LoVo (cell line): ENCODE results near the gene SMC1B.

Experiments
- DNase-seq: peaks from one replicate; pipeline ENCODE4 v3.0.0-alpha.2; 2016; ENCODE audit warnings: low spot score

The SMC1B gene

GRCh38 chr22:45320357-45320976 lies 92.9 kb downstream of the SMC1B start:
- no peak for DNase-seq

GRCh38 chr22:45319324-45319685 lies 94.1 kb downstream of the SMC1B start:
- DNase-seq, result no peak

DNA sequence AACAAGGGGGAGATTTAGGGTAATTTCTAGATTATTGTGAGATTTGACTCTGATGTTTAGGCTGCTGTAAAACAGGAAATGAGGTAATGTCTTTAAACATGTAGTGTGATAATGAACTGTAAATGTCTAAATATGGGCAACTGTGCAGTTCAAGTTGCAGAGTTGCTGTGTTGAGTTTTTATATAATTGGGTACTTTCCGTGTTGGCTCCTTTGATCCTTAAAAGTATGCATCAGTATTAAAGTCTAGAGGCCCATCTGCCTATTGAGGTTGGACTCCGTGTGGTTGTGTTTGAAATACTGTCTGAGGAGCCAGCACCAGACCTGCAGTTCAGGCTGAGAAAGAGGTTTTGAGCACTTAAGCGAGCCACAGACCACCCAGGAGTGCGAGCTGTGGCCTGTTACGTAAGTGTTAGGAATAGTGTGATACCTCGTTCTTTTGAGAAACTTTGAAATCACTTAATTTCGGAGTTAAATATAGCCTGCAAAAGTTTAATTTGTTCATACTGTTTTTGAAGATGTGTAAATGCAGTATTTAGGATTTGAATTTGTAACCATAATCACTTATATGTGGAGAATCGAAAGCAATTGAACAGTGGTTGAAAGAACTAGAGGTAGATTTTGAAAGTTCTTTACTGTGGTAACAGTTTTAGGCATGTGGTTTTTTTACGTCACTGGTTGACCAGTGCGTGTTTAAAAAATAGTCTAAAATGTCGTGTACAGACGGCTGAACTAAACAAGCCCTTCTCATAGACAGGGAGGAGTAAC lies 94.7 kb downstream of the SMC1B start:
- DNase-seq, result no peak

- no peak for DNase-seq
These were observed 95.2 kb downstream of the SMC1B start for GRCh38 chr22:45318168-45318557.

DNA sequence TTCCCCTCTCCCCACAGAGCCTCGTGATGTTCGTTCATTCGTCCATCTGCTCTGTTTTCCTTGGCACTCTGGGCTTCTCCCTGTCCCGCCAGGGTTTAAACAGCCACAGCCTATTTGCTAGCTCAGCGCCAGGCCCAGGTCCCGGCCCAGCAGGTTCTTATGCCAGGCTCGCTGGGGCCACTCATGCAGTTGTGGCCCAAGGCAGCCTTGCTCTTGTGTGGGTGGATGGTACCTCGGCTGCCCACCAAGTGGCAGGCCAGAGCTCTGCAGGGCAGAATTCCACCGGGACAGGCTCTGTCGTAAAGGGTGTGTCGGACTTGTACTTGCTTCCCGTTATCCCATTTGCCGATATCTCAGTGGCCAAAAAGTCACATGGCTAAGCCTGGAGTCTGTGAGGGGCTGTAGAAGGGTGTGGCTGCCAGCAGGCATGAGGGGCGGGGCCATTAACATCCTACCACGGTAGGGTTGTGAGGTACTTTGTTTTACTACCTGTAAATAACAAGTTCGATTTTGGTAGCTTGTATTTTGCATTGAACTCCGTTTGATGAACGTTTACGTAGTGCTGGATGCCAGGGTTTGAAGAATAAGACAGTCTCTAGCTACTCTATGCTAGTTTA lies 95.7 kb downstream of the SMC1B start:
- DNase-seq, result no peak

GRCh38 chr22:45316796-45317526 lies 96.4 kb downstream of the SMC1B start:
- no peak for DNase-seq

- DNase-seq, result no peak
These were observed 98.6 kb downstream of the SMC1B start for GRCh38 chr22:45314786-45315185.

GRCh38 chr22:45314054-45314721 lies 99.2 kb downstream of the SMC1B start:
- DNase-seq, result no peak

DNA sequence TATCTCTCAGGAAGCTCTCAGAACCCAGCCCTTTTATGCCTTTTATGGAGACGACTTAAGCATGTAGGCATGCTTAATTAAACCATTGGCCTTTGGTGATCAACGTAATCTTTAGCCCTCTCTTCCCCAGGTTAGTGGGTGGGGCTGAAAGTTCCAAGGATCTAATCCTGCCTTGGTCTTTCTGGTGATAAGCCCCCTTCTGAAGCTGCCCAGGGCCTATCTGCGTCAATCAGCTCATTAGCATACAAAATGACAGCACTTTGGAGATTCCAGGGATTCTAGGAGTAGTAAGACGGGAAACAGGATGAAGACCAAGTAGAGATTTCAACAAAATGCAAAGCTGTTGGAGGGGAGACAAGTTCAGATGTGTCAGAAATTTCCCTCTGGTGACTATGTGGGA lies 100.5 kb downstream of the SMC1B start:
- DNase-seq, result no peak

DNA sequence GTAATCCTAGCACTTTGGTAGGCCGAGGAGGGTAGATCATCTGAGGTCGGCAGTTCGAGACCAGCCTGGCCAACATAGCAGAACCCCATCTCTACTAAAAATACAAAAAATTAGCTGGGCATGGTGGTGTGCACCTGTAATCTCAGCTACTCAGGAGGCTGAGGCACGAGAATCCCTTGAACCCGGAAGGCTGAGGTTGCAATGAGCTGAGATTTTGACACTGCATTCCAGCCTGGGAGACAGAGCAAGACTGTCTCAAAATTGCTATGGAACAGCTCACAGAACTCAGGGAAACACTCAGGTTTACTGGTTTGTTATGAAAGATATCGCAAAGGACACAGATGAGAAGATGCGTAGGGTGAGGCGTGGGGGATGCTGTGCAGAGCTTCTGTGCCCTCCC lies 101.0 kb downstream of the SMC1B start:
- no peak for DNase-seq

GRCh38 chr22:45310977-45311531 lies 102.3 kb downstream of the SMC1B start:
- no peak for DNase-seq

GRCh38 chr22:45310331-45310976 lies 102.9 kb downstream of the SMC1B start:
- no peak for DNase-seq

DNA sequence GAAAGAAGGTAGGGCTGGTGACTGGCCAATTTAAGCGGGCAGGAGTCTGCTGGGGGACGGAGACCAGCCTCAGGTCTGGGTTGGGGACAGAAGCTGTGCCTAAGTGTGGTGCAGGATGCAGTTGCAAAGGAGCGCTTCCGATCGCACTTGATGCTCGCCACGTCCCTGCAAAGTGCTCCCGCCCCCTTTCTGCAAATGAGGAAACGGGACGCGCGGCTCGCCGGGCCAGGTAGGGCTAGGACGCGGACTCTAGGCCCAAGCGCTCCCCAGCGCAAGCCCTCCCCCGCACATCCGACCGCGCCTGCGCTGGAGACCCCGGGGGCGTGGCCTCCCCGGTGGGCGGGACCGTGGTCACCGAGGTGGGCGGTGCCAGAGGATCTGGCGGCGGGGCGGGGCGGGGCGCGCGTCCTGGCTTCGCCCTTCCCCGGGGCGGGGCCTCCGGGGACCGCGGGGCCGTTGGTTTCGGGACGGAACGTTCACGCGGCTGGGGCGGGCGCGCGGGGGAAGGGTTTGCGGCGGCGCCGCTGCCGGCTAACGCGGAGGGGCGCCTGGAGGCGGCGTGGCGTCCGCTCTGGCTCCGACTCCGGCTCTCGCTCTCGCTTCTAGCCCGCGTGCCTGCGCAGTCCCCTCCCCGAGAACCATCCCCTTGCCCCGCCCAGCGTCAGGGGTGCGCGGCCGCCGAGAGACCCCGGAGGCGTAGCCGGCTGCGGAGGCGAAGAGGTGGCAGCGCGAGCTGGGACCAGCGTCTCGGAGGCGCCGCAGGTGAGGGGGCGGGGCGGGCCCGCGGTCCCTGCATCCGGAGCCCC lies 103.8 kb downstream of the SMC1B start, which contains the start of gene FAM118A:
TSS of gene FAM118A (plus strand) at position 513 of the 806 bp plus-strand sequence. CDS start 12,446 bp downstream, outside the sequence.
- DNase-seq, result peak; percentile 93

GRCh38 chr22:45308957-45309421 lies 104.4 kb downstream of the SMC1B start:
- no peak for DNase-seq

DNA sequence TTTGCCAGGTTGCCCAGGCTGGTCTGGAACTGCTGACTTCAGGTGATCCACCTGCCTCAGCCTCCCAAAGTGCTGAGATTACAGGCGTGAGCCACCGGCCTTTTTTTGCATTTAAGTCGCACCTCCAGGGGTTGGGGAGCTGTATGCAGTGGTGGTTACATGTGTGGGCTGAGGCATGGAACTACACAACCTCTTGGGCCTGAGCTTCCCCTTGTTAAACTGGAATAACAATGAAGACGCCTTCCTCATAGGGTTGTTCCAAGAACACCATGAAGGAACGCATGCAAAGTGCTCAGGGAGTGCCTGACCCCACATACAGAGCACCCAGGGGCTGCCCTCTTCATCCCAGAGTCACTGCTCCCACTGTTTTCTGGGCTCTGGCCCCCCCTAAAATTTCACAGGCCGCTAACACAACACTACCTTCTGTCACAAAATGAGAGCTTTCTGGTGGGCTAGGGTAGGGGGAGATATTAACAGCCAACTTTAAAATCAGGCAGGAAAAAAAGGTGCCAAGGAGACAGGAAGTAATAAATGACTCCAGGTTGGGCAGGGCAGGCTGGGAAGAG lies 104.9 kb downstream of the SMC1B start:
- DNase-seq, result peak; percentile 67

DNA sequence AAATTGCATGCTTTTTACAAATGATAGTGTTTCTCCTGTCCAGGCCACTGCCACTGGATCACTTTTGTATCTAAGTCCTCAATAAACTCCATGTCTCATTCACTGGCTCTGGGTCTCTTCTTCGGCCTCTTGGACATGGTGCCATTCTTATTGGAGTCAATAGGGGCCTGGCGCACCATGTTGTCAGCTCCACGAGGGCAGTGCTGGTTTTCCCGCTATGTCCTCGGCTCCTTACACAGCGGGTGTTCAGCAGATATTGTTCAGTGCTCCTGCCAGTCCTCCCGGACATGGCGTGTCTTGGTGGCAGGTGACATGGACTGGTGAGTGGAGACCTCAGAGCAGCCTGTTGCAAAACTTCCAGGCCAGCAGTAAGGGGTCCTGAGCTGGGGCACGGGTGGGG lies 107.3 kb downstream of the SMC1B start:
- no peak for DNase-seq

GRCh38 chr22:45305456-45306075 lies 107.8 kb downstream of the SMC1B start:
- DNase-seq, result no peak

DNA sequence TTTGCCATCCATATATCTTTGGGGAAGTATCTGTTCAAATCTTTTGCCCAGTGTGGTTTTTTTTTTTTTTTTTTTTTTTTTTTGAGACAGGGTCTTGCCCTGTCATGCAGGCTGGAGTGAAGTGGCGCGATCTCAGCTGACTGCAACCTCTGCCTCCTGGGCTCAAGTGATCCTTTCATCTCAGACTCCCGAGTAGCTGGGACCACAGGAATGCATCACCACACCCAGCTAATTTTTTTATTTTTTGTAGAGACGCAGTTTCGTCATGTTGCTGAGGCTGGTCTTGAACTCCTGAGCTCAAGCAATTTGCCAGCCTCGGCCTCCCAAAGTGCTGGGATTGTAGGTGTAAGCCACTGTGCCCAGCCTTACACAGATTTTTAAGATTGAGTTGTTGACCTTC lies 108.4 kb downstream of the SMC1B start:
- DNase-seq, result peak; percentile 38

DNA sequence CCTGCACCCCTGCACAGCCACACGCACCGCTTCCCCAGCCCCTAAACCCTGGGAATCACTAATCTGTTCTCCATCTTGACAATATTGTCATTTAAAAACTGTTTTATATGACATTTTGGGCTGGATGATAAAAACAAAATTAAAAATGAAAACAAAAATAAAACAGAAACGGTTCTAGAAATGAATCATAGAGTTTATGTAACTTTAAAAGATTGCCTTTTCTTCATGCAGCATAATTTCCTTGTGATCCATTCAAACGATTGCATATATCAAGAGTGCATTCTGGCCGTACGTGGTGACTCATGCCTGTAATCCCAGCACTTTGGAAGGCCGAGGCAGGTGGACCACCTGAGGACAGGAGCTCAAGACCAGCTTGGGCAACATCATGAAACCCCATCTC lies 110.2 kb downstream of the SMC1B start:
- no peak for DNase-seq
